GM12875 (cell line): ENCODE measurements around the gene FLYWCH1.

ENCODE experiments used
- H3K4me3 ChIP-seq: one replicate; pipeline ENCODE4 v1.5.1; 2011; ENCODE audit warnings: low read depth, low read length, control low read depth
- CTCF ChIP-seq: IDR thresholded peaks from 2 replicates; pipeline ENCODE4 v1.5.1; 2011; ENCODE audit warnings: low read depth, mild to moderate bottlenecking, control low read depth, inconsistent platforms, low read length, moderate library complexity, borderline replicate concordance; ENCODE audit not compliant: insufficient read depth

Gene FLYWCH1

GRCh38 chr16:2884041-2884451, 27.7 kb upstream of the FLYWCH1 start:
- TF ChIP-seq CTCF = no peak
- peak overlapping the region; percentile 92 for H3K4me3 ChIP-seq

GRCh38 chr16:2894231-2894630, 17.5 kb upstream of the FLYWCH1 start:
- TF ChIP-seq CTCF = no peak
- H3K4me3 ChIP-seq = no peak overlapping the region

- no peak overlapping the region for H3K4me3 ChIP-seq
- TF ChIP-seq CTCF = no peak
These were observed 15.9 kb upstream of the FLYWCH1 start for GRCh38 chr16:2895813-2896212.

GRCh38 chr16:2896480-2897010, 15.2 kb upstream of the FLYWCH1 start:
- no peak overlapping the region for H3K4me3 ChIP-seq
- no peak for TF ChIP-seq CTCF

GRCh38 chr16:2897110-2897509, 14.6 kb upstream of the FLYWCH1 start:
- no peak for TF ChIP-seq CTCF
- H3K4me3 ChIP-seq = no peak overlapping the region

GRCh38 chr16:2898831-2899563, 12.7 kb upstream of the FLYWCH1 start:
- no peak overlapping the region for H3K4me3 ChIP-seq
- TF ChIP-seq CTCF = no peak

GRCh38 chr16:2899564-2900072, 12.1 kb upstream of the FLYWCH1 start:
- no peak overlapping the region for H3K4me3 ChIP-seq
- no peak for TF ChIP-seq CTCF
